HT-29 (cell line): ENCODE measurements around the gene TEPSIN. TPM values are rescaled to one million over a fixed set of nuclear protein-coding genes. Genes with fewer than 3 reads are reported as not detected.

Source experiments
- DNase-seq: peaks from one replicate; pipeline ENCODE4 v3.0.0-alpha.2; 2015; ENCODE audit warnings: low spot score
- total RNA-seq: library from RNA; depleted of rRNA; stranded (reverse); fragments of >200 nt; shearing (Covaris generic); gene quantifications from 2 replicates; pipeline ENCODE4 v1.2.3, GENCODE V29; 2014

TEPSIN gene
- total RNA-seq, 1 experiment from 2014 or later, result 46.2 TPM

DNA sequence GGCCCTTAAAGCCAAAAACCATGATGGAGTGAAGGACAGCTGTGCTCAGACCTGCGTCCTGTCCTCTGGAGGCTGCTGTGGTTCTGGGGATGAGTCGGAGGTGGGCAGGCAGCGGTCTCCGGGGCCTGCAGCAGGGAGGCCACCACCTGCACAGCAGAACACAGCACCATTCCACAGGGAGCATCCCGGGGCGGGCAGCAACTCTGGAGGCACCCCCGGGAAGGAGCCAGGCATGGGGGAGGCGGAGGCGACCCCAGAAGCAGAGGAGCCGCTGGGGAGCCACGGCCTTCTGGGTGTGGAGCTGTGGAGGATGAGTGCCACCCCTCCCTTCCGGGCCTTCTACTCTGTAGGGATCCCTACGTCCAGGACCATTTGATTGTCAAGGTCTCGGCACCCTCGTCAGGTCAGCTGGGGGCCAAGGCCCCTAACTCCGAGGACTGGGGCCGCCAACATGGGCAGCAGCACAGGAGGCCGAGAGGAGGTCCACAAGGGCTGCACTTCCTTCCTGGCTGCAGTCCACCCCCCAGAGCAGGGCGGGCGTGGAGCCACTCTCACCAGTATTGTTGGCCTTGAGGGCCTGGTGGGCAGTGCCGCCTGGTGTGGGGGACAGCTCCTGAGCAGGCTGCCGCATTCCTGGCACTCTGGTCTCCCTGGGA lies 39.9 kb downstream of the TEPSIN start:
- no peak for DNase-seq

DNA sequence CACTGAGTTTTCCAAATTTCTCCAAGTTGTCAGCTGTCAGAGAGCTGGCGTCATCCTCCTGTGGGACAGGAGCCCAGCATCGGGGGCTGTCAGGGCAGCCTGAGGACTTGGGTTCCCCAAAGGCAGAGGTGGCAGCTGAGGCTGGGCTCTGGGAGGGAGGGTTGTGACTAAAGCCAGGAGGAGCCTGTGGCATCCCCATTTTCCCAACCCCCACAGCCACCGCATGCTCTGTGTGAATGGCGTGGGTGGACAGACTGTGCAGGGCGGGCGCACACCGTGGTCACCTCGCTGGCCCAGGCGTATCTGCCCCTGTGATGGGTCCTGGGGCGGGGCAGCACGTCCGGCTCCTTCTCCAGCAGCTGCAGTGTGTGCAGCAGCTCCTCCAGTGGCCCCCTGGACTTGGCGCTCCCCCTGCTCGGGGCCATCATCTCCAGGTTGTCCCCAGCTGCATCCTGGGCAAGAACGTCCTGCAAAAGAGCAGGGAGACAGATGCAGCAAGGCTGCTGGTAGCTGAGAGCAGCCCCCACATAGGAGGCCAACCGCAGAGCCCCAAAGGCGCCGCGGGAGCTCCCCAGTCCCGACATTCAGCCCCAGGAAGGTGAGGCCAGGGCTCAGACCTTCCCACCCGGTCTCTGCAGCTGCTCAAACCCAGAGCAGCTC lies 40.9 kb downstream of the TEPSIN start:
- no peak for DNase-seq

DNA sequence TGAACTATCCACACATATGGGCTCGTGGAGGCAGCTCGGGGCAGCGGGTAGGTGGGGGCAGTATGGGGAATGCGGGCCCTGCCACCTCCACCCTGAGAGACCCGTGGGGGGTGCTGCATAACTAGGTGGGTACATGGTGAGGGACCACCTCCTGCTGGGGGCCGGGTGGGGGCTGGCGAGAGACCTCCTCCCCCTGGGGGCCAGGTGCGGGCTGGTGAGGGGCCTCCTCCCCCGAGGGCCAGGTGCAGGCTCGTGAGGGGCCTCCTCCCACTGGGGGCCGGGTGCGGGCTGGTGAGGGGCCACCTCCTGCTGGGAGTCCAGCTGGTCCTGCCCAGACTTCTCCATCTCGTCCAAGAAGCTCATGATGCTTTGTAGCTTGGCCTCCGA lies 41.5 kb downstream of the TEPSIN start:
- DNase-seq, result no peak

DNA sequence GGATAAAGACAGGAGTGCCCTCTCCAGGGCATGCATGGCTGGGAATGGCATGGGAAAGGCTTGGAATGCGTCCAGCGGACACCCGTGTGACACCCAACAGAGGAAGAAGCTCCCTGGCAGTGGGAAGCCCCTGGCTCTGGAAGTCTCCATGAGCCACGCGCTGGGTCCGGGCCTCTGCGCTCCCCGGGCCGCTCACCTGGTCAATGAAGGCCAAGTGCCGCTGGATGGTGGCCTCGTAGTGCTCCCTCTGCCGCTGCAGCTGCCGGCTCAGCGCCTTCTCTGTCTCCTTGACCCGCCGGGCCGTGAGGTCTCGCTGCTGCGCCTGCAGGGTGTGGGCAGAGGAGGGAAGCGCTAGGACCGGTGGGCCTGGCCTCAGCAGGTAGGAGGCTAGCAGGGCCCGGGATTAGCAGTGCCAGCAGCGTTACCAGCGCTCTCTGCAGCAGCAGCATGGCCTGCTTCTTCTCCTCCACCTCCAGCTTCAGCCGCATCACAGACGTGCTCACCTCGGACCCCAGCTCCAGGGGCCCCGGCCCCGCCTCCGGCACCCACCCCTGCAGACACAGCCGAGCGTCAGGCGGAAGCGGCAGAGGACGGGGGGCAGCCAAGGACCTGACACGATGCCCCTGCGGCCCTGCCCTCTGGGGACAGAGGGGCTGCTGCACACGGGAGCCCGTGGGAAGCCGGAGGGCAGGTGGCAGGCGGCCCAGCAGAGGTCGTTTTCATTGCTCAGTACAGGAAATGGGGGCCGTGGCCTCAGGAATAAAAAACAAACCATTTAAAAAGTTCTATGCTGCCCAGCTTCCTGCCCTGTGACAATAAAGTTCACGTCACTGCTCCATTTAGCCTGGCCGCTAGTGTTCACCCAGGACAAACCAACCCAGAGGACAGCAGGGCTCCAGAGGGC lies 42.1 kb downstream of the TEPSIN start:
- DNase-seq, result no peak

DNA sequence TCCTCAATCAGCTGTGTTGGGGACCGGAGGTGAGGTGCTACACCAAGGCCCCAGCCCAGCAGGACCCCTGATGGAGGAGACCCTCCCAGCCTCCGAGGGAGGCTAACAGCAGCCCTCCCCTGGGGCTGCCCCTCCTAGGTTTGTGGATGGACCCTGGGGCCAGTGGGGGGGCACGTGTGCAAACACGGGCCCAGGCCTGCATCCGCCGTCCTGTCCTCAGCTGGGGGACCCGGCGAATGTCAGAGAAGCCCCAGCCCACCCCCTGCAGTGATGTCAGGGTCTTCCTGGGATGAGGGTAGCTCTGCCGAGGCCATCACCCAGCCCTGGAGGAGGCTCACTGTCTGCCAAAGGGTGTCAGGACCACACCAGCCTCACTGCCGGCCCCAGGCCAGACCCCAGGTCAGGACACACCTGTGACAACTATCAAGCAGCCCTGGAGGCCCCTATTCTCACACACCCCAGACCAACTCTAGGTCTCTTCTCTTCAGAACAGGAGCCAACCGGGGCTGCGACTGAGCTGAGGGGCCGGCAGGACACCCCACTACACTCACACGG lies 42.8 kb downstream of the TEPSIN start:
- no peak for DNase-seq

DNA sequence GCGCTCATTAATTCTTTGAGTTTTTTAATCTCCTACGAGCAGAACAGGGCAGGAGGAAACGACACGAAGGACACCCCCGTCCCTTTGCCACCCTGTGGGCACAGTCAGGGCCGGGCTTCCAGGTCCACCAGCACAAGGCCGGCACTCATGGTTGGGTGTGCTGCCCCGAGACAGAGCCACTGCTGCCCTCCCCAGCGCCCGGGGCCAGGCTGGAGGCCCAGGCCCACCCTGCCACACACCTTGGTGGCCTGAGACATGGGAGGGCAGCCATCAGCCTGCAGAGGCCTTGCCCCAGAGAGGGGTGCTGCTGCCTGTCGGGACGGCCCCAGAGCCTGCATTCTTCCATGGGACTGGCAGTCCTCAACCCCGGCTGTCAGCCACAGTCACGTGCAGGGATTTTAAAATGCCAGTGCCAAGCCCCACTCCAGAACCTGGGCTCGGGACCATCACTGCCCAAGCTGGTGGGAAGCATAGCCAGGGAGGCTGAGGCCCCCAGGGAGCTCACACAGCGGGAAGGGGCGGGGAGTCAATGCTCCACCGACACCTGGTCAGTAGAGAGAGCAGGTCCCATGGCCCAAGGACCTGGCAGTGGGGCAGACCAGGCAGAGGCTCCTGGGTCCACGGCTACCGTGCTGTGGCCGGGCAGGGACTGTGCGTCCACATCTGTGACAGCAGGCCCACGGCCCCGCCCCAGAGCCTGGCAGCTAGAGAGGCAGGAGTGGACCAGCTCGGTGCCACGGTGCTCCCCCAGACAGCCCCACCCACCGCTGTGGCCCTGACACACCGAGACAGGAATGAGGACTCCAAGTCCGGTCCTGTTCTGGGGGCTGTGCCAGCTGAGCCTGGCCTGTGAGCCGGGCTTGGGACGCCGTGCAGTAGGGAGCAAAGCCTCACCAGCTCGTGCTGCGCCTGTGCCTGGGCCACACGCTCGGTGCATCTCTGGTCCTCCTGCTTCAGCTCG lies 43.6 kb downstream of the TEPSIN start:
- no peak for DNase-seq

DNA sequence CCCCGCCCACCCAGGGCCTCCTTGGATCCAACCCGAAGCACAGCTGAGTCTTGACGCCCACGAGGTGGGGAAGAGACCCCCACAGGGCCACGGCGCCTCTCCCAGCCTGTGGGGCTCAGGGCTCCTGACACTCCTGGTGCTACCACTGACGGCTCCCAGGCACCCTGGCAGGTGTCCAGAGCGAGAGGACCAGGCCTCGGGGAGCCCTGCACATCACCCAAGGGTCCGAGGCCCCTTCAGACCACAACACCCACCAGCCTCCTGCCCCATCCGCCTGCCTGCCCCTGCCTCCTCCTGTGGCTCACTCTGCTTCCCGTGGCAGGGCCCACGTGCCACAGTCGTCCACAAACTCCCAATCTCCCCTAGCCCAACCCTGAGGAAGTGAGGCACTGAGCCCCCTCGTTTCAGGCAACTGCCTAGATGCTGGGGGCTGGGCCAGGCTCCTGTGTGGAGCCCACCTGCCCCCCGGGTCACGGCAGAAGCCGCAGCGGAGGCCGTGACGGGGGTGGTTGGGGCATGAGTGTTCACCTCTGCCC lies 44.6 kb downstream of the TEPSIN start:
- no peak for DNase-seq

DNA sequence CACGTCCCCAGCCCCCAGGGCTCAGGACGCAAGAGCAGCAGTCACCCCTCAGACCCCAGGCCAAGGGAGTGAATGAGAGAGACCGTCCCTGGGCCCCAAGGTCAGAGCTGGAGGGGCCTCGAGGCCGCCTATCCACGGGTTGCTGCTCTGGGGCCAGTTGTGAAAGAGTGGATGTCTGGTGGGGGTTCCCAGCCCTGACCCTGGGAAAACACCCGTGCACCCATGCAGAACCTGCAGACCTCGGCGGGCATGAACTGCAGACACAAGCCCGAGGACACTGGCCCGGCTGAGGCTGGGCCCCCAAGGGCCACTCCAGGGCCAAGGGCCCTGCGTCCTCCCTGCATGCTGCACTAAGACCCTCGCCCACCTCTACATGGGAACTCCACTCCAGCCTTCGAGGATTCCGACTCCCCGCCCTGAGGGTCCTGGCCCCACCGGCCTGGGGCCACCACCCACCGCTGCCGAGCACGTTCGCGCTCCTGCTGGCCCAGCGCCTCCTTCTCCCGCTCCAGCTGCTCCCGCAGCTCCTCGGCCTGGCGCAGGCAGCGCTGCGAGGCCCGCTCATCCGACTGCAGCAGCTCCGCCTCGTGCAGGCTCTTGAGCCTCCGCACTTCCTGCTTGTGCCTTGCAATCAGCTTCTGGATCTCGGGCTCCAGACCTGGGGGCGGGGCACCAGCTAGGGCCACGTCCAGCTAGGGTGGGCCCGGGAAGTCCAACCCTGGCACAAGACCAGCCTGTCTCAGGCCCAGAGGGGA lies 45.2 kb downstream of the TEPSIN start:
- peak; percentile 77 for DNase-seq

DNA sequence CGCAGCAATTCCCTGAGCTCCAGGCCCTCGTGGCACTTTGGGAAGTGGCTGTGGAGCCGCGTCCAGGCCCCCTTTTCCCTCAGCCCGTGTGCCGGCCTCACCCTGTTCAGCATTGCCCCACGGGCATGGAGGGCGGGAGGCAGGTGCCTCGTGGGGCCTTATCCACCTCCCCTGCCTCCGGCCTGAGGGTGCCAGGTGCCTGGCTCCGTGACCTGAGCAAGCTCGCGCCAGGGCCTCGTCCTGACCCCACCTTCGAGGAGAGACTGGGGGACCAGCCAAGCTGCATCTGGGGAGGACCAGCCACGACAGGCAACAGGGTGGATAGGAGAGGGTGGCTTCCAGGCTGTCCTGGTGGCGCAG lies 45.8 kb downstream of the TEPSIN start:
- DNase-seq, result no peak

DNA sequence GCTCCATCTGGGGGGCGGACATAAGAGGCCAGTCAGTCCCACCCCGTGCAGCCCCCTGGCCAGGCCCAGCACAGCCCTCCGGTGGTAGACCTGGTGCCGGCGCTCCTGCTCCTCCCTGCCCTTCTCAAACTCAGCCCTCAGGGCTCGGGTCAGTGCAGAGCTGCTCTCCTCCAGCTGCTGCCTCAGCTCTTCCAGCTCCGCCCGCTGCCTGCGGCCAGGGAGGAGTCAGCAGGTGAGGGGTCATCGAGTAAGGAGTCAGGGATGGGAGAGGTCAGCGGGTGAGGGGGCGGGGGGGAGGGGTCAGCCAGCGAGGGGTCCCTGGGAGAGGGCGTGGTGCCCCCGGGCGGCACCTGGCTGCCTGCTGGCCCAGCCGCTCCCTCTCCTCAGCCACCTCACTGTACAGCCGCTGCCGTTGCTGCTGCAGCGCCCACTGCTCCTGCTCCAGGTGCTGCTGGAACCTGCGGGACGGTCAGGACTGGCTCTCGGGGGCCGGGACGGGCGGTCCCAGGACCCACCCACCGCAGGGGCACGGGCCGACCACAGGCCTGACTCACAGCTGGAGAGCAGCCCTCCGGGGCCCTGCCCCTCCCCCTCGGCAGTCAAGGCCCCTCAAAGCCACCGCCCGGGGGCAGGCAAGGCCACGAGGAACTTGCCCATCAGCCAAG lies 46.3 kb downstream of the TEPSIN start:
- DNase-seq, result peak; percentile 59

DNA sequence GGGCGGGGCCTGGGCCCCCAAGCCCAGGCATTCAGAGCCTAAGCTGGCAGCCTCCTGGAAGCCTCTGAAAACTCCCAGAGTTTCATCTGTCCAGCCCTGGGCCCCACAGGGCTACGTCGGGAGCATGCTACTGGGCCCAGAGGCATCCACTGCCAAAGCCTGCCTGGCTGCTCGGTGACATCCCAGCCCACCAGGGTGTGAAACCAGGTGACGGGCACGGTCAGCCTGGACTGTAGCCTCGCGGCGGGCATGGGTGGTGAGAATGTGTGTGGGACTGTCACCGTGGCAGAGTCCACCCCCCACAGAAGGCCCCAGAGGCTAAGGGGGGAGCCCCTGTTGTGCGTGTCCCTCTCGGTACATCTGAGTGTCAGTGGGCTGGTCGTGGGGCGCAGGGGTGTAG lies 47.2 kb downstream of the TEPSIN start:
- no peak for DNase-seq

DNA sequence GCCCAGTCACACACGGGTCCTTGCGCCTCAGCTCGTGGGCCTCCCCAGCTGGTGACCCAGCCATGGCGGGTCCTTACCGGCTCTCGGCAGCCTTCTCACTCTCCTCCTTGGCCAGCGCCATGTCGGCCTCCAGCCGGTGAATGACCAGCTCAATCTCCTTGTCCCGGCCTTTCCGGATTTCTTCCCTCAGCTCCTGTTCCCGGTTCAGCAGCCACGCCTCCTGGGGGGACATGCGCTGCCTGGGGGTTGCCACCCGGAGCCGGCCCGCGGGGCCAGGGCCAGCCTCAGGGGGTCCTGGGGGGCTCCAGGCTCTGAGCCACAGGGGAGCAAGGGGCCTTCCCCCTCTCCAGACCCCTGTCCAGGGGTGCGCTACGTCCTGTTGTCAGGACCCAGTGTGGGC lies 47.7 kb downstream of the TEPSIN start:
- DNase-seq, result no peak

DNA sequence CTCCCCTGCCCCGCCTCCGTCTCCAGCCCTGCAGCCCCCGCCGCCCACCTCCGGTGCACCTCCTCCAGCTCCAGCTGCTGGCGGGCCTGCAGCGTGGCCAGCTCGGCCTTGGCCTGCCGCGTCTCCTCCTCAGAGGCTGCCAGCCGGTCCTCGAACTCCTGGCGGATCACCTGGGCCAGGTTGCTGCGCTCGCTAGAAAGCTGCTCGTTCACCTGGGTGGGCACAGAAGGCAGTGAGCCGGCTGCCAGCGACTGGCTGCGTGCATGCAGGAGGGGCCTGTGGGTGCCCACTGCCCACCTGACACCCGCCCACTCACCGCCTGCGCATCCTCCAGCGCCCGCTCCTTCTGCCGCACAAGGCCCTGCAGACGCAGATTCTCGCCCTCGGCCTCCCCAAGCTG lies 48.3 kb downstream of the TEPSIN start:
- DNase-seq, result no peak

DNA sequence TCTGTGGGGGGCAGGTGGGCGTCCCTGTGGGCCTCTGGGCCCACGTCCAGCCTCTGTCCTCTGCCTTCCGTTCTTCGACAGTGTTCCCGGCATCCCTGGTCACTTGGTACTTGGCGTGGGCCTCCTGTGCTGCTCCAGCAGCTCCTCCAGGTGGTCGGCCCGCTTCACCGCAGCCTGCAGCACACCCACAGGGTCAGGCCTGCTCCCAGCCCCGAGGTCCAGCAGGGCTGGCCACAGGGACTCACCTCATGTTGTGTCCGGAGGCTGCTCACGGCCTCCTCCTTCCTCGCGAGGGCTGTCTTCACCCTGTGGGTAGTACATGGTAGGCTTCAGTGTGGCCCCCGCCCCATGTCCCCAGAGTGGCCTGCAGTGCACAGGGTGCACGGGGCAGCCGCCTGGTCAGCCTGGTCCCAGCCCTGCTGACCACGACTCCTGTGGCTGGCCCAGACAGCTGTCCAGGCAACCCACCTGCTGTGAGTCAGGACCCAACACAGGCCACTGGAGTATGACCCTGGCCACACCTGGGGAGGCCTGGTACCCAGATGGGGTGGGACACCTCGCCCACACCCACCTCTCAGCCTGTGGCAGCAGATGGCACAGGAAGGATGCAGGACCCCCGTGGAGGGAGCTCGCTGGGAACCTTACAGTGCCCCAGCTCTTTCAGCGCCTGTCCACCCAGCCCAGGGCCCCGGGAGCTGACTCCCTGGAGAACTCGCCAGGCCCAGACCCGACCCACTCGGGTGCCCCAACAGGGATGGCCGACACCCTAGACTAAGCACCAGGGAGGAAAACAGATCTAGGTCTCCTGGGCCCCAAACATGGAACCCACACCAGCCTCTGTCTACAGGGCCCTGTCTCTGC lies 49.0 kb downstream of the TEPSIN start:
- peak; percentile 20 for DNase-seq

DNA sequence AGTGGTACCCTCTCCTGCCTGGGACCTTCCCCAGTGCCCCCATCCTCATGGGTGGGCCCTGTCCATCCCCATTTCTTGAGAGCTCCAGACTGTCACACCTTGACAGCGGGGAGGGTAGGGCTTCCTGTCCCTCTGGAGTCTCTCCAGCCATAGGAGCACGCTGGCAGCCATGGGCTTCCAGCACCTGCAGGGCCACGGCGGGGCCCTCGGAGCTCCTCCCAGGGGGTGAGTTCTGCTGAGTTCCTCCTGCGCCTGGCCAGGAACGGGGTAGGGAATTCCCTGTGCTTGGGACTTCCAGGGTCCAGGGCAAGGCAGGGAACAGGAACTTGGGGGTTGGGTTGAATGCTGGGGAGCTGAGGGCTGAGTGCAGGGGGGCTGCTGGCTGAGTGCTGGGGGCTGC lies 49.8 kb downstream of the TEPSIN start:
- no peak for DNase-seq

DNA sequence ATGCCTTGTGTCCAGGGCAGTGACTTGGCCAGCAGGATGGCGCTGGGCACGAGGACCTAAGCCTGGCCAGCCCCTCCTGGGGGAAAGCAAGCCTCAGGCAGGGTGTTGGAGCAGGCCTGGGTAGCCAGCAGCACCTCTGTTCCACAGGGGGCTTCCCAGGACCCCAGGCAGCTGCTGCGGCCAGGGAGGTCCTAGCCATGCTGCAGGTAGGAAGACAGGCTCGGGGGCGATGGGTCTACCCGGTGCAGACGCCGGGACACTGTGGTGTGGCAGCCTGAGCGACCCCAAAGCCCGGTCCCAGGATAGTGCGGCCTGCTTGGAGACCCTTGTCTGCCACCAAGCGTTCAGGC lies 50.4 kb downstream of the TEPSIN start:
- DNase-seq, result no peak

DNA sequence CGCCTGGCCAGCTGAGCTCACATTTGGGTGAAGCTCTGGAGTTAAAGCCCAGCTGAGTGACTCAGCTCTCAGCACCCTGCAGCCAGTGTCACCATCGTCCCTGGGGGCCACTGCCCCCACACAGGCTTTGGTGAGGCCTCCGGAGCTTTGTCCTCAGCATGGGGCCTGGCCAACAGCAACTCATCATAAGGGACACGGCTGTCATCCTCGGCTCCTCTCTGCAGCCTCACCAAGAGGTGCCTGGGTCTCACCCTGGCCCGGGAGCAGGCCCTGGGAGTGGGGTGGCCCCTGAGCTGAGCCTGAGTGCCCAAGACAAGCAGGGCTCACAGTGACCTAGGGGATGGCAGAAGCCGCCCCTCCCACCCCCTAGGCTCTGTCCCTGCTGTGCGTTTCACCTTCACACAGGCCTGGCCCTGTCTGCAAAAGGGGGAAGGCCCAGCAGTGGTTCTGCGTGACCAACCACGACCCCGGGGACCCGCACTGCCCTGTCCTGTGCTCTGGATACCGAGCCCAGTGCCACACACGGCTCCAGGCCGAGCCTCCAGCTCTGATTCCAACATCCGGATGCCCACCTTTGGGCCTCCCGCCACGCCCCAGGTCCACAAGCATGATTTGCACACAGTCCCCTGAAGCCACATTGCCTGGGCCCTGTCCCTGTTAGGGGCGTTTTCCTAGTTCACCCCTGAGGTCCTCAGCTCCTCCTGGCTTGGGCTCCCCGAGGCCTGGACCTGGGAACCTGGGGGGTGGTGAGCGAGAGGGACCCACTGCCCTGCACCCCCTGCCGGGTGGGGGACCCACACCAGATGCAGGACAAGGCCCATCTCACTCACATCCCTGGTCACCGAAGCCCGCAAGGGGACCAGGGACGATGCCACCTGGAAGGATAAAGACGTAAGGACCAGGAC lies 51.0 kb downstream of the TEPSIN start:
- DNase-seq, result no peak

DNA sequence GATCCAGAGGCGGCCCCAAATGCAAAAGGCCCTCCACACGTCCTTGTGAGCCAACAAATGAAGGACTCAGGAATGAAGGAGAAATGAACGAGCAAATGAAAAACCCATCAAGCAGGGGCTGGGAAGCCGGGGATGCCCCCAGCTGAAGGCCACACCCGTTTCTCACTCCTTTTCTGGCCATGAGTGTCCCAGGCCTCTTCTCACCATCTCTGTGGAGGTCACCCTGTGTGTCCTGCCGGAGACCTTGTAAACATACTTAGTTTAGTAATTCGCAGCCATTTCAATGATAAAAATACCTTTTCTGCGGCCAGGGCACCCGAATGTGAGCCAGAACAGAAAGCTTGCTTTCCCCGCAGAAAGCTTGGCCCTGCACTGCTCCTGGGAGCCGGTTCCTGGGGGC lies 51.7 kb downstream of the TEPSIN start:
- no peak for DNase-seq
